ENCODE results near the gene GLIS2. TPM values are rescaled to one million over a fixed set of nuclear protein-coding genes. Genes with fewer than 3 reads are reported as not detected.

The GLIS2 gene
- total and polyA plus RNA-seq, 4 donors = 12.3 to 72.6 (median 29.3) TPM

DNA sequence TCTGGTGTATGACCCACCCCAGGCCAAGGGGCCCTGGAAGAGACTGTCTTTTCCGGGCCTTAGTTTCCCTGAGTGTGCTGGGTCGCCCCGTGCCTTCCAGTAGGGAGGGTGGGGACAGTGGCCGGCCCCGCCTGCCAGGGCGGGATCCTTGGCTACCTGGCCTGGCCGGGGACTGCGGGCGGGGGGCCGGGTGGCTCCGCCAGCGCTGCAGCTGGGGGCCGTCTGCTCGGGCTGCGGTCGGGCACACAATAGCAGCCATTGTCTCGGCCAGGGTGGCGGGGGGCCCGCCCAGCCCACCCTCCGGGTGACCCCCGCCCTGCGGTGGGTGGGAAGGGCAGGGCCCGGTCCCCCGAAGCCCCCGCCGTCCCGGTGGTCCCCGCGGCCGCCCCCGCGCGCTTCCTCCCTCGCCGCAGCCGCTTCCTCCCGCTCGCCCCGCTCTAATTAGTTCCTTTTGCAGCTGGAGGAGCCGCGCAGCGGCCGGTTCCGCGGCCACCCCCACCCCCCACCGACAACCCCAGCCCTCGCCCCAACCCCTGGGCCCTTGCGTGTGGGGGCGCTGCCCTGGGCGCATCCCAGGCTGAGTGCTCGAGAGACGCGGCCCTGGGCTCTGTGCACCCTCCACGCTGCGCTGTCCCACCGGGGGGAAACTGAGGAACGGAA, 11.6 kb downstream of the GLIS2 start:
- peaks cover 0 to 2% of the 10 kb centered on the region in 2 donors for H3K4me1 ChIP-seq (ENCODE audit: control insufficient read depth in 1 of 2, insufficient read depth in 2 of 2, low read length in 2 of 2)
- WGBS, 2 donors = 5 to 6% methylated on average over 35 to 57 of the region's 57 CpGs
- no peaks in the 10 kb centered on the region for H3K27me3 ChIP-seq (ENCODE audit: control insufficient read depth in 1 of 2, insufficient read depth in 2 of 2, low read length in 1 of 2)
- intact Hi-C loops (cut with DNase I) = loop anchor here (1.0 to 5.0 kb wide), 3 partner anchors 35 to 55 kb away; partner anchors contain the start of gene TFAP4 (in 1 of the 2)
- ATAC-seq (ENCODE audit: low FRiP score) = no peak
- H3K27ac ChIP-seq (ENCODE audit: low read depth in 1 of 2, low read length in 2 of 2) = peak overlapping the region in 1 of 2 donors; percentile 11
- no peaks in the 10 kb centered on the region for H3K36me3 ChIP-seq (ENCODE audit: control insufficient read depth in 1 of 2, insufficient read depth in 2 of 2, low read length in 1 of 2)
- peak overlapping the region in 1 of 2 donors; percentile 27 for H3K4me3 ChIP-seq (ENCODE audit: low read length in 2 of 2)
- no peak for DNase-seq
- H3K9me3 ChIP-seq (ENCODE audit: control insufficient read depth, low read length) = no peaks in the 10 kb centered on the region

DNA sequence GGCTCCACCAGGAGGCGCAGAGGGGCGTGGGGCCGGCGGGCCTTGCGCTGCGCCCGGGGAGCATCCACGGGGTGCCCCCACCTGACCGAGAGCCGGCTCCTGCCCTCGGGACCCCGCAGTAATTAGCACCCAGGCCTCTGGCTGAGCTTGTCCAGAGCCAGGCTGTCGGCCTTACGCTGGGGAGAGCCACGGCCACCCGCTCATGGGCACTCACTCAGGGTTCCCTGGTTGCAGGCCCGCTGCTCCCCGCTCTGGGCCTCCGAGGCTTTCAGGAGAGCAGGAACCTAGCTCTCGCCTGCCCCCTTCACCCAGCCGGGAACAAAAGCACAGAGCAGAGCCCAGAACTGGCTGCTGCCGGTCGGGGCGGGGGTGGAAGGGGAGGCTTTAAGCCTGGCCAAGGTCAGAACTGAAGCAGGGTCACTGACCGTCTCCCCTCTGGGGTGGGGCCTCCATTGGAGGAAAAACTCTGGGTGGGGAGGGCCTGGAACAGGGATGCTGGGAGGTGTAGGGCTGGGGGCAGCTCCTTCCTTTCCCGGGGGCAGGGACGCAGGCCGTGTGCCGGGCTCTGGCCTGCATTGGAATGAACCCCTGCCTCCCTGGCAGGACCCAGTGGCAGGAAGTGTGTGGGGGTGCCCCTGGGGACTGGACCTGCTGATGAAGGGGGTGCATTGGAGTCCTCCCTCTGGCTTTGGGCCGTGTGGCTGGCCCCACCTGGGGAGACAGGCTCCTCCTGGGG, 12.3 kb downstream of the GLIS2 start:
- Histone ChIP-seq H3K27ac (ENCODE audit: low read depth in 1 of 2, low read length in 2 of 2) (peak overlapping the region in 1 of 2 donors; percentile 20), H3K27me3 (ENCODE audit: control insufficient read depth in 1 of 2, insufficient read depth in 2 of 2, low read length in 1 of 2) (no peaks in the 10 kb centered on the region), H3K4me1 (ENCODE audit: control insufficient read depth in 1 of 2, insufficient read depth in 2 of 2, low read length in 2 of 2) (peaks cover 0 to 2% of the 10 kb centered on the region in 2 donors), H3K9me3 (ENCODE audit: control insufficient read depth, low read length) (no peaks in the 10 kb centered on the region), H3K36me3 (ENCODE audit: control insufficient read depth in 1 of 2, insufficient read depth in 2 of 2, low read length in 1 of 2) (no peaks in the 10 kb centered on the region), H3K4me3 (ENCODE audit: low read length in 2 of 2) (peak overlapping the region in 1 of 2 donors; percentile 27)
- 1 to 2% methylated on average over 17 to 30 of the region's 30 CpGs for WGBS, 2 donors
- DNase-seq (peak; percentile 88 to 91), ATAC-seq (ENCODE audit: low FRiP score) (peak; percentile 85)
- intact Hi-C loops (cut with DNase I) = loop anchor here (1.0 to 5.0 kb wide), 3 partner anchors 36 to 56 kb away; partner anchors contain the start of gene TFAP4 (in 1 of the 2)

DNA sequence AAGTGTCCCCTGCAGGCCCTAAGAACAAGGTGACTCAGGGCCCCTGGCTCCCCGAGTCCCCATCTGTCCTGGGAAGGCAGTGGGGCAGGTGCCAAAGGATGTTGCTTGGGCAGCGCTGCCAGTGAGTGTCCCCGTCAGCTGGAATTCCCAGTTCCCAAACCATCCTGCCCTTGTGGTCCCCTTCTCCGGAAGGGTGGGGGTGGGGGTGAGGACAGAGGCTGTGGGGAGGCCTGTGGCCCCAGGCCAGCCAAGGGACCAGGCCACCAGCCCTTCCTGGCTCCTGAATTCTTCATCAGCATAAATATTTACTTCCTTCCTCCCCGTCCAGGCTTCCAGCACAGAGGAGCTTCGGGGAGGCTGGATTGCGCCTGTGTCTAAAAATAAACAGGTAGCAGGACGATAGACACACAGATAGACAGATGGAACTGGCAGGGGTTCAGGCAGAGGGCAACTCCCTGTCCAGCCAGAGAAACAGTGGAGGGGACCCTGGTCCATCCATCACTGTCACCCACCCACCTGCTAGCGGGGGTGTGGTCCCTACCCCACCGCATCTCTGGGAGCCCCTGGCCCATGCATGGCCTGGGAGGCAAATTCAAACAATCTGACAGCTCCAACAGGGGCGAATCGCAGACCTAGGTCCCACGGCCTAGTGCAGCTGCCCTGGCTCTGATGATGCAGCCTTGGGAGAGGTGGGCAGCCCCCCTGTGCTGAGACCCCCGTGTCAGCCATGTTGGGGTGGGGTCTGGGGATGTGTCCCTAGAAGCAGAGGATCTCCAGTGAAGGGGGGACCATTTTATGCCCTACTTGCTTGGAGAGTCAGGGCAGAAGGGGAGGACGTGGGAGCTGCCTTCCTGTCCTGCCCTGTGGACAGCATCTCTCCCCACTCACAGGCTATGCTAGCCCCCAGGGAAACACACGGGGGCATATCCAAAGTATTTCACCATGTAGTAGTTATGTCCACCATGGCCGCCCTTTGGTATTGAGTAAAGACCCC, 13.2 kb downstream of the GLIS2 start:
- Histone ChIP-seq H3K9me3 (ENCODE audit: control insufficient read depth, low read length) (no peaks in the 10 kb centered on the region), H3K4me1 (ENCODE audit: control insufficient read depth in 1 of 2, insufficient read depth in 2 of 2, low read length in 2 of 2) (peaks cover 0 to 2% of the 10 kb centered on the region in 2 donors), H3K36me3 (ENCODE audit: control insufficient read depth in 1 of 2, insufficient read depth in 2 of 2, low read length in 1 of 2) (no peaks in the 10 kb centered on the region), H3K27me3 (ENCODE audit: control insufficient read depth in 1 of 2, insufficient read depth in 2 of 2, low read length in 1 of 2) (no peaks in the 10 kb centered on the region), H3K4me3 (ENCODE audit: low read length in 2 of 2) (no peak overlapping the region), H3K27ac (ENCODE audit: low read depth in 1 of 2, low read length in 2 of 2) (peak overlapping the region in 1 of 2 donors; percentile 35)
- peak; percentile 1 for ATAC-seq (ENCODE audit: low FRiP score)
- intact Hi-C loops (cut with DNase I) = loop anchor here (1.0 to 5.0 kb wide), 3 partner anchors 37 to 57 kb away; partner anchors contain the start of gene TFAP4 (in 1 of the 2)
- no peak for DNase-seq
- WGBS, 2 donors = 38 to 39% methylated on average over 17 of the region's 17 CpGs

DNA sequence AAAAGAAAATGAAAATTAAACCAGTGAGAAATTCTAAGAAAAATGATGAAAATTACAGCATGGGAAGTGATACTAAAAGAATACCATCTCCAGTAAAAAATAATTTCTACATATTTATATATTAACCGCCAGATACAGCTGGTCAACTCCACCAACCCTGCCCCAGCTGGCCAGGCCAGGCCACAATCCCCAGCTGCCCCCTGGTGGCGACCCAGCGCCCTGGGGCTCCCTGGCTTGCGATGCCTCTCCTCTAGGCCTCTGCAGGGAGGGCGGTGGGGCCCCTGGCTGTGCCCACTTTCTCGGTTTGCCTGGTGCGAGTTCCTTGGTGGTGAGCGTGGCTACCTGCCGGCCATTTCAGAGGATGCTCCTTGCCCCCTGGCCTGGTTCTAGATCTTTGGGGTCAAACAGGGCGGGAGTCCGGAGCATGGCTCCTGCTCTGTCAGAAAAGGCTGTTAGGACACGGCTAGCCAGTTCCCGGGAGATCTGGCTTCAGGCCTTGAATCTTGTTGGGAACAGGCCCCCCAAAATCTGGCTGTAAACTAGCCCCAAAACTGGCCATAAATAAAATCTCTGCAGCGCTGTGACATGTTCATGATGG, 14.5 kb downstream of the GLIS2 start:
- ATAC-seq (ENCODE audit: low FRiP score) (peak; percentile 82), DNase-seq (peak; percentile 89 to 95)
- H3K4me1 ChIP-seq (ENCODE audit: control insufficient read depth in 1 of 2, insufficient read depth in 2 of 2, low read length in 2 of 2) = no peaks in the 10 kb centered on the region
- no peak overlapping the region for H3K4me3 ChIP-seq (ENCODE audit: low read length in 2 of 2)
- H3K27ac ChIP-seq (ENCODE audit: low read depth in 1 of 2, low read length in 2 of 2) = no peak overlapping the region
- intact Hi-C loops (cut with DNase I) = loop anchor here (1.0 to 10.0 kb wide), 4 partner anchors 69 to 356 kb away; no protein-coding TSS in a partner anchor
- WGBS, 2 donors = 46 to 47% methylated on average over 14 of the region's 14 CpGs
- H3K27me3 ChIP-seq (ENCODE audit: control insufficient read depth in 1 of 2, insufficient read depth in 2 of 2, low read length in 1 of 2) = no peaks in the 10 kb centered on the region
- no peaks in the 10 kb centered on the region for H3K9me3 ChIP-seq (ENCODE audit: control insufficient read depth, low read length)
- H3K36me3 ChIP-seq (ENCODE audit: control insufficient read depth in 1 of 2, insufficient read depth in 2 of 2, low read length in 1 of 2) = no peaks in the 10 kb centered on the region

DNA sequence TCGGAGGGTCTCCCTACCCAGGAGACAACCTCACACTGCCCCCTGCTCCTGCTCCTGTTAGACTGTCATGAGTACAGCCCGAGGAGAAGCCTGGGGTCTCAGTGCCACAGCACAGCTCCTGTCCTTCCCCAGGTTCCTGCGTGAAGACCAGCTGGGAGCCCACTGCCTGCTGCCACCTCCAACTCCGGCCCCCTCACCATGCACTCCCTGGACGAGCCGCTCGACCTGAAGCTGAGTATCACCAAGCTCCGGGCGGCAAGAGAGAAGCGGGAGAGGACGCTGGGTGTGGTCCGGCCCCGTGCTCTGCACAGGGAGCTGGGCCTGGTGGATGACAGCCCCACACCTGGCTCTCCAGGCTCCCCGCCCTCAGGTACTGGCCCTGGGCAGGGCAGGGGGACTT, 16.2 kb downstream of the GLIS2 start:
- Histone ChIP-seq H3K4me1 (ENCODE audit: control insufficient read depth in 1 of 2, insufficient read depth in 2 of 2, low read length in 2 of 2) (no peaks in the 10 kb centered on the region), H3K27me3 (ENCODE audit: control insufficient read depth in 1 of 2, insufficient read depth in 2 of 2, low read length in 1 of 2) (no peaks in the 10 kb centered on the region), H3K4me3 (ENCODE audit: low read length in 2 of 2) (no peak overlapping the region), H3K27ac (ENCODE audit: low read depth in 1 of 2, low read length in 2 of 2) (no peak overlapping the region), H3K9me3 (ENCODE audit: control insufficient read depth, low read length) (no peaks in the 10 kb centered on the region), H3K36me3 (ENCODE audit: control insufficient read depth in 1 of 2, insufficient read depth in 2 of 2, low read length in 1 of 2) (no peaks in the 10 kb centered on the region)
- 72 to 80% methylated on average over 14 of the region's 14 CpGs for WGBS, 2 donors
- intact Hi-C loops (cut with DNase I) = loop anchor here (2.0 to 10.0 kb wide), 3 partner anchors 71 to 357 kb away; no protein-coding TSS in a partner anchor
- ATAC-seq (ENCODE audit: low FRiP score) = no peak
- DNase-seq = peak in 1 of 2 donors; percentile 44

DNA sequence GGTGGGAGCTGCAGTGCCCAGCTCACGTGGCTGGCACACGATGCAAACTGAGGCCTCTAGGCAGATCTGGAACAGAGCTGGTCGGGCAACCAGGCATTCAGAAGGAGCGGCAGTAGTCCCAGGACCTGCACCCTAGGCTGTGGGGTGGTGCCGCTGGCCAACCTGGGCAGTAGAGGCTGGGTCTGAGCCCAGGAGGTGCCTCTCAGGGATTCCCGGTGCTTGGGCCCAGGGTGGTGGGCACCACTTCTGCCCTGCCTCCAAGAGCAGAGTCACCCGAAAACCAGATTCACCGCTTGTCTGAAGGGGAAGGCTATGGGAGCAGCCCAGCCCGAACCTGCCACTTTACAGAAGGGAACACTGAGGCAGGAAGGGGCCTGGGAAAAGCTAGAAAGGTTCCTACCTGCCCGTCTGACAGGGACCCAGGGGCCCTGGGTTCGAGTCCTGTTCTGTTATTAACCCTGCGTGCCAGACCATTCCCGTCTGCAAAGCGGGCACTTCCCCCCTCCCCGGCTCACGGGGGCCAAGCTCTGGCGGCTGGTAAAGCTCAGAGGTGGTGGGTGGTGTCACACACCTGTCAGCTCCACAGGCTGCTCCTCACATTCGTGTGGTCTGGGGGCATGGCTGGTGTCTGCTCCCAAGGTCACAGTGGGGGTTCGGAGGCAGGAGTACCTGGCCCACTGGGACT, 16.9 kb downstream of the GLIS2 start:
- Histone ChIP-seq H3K27me3 (ENCODE audit: control insufficient read depth in 1 of 2, insufficient read depth in 2 of 2, low read length in 1 of 2) (no peaks in the 10 kb centered on the region), H3K27ac (ENCODE audit: low read depth in 1 of 2, low read length in 2 of 2) (no peak overlapping the region), H3K9me3 (ENCODE audit: control insufficient read depth, low read length) (no peaks in the 10 kb centered on the region), H3K4me3 (ENCODE audit: low read length in 2 of 2) (no peak overlapping the region), H3K4me1 (ENCODE audit: control insufficient read depth in 1 of 2, insufficient read depth in 2 of 2, low read length in 2 of 2) (no peaks in the 10 kb centered on the region), H3K36me3 (ENCODE audit: control insufficient read depth in 1 of 2, insufficient read depth in 2 of 2, low read length in 1 of 2) (no peaks in the 10 kb centered on the region)
- ATAC-seq (ENCODE audit: low FRiP score) (no peak), DNase-seq (peak in 1 of 2 donors; percentile 34)
- intact Hi-C loops (cut with DNase I) = loop anchor here (2.0 to 10.0 kb wide), 3 partner anchors 72 to 358 kb away; no protein-coding TSS in a partner anchor
- WGBS, 2 donors = 74% methylated on average over 19 of the region's 19 CpGs

DNA sequence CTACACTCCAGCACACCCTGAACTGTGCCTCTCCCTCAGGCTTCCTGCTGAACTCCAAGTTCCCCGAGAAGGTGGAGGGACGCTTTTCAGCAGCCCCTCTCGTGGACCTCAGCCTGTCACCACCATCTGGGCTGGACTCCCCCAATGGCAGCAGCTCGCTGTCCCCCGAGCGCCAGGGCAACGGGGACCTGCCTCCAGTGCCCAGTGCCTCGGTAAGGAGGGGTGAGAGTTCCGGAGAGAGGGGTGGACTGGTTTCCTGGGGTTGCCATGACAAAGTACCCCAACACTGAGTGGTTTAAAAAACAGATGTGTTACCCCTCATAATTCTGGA, 17.4 kb downstream of the GLIS2 start:
- Histone ChIP-seq H3K36me3 (ENCODE audit: control insufficient read depth in 1 of 2, insufficient read depth in 2 of 2, low read length in 1 of 2) (no peaks in the 10 kb centered on the region), H3K4me3 (ENCODE audit: low read length in 2 of 2) (no peak overlapping the region), H3K4me1 (ENCODE audit: control insufficient read depth in 1 of 2, insufficient read depth in 2 of 2, low read length in 2 of 2) (no peaks in the 10 kb centered on the region), H3K27me3 (ENCODE audit: control insufficient read depth in 1 of 2, insufficient read depth in 2 of 2, low read length in 1 of 2) (no peaks in the 10 kb centered on the region), H3K27ac (ENCODE audit: low read depth in 1 of 2, low read length in 2 of 2) (no peak overlapping the region), H3K9me3 (ENCODE audit: control insufficient read depth, low read length) (no peaks in the 10 kb centered on the region)
- DNase-seq (no peak), ATAC-seq (ENCODE audit: low FRiP score) (no peak)
- WGBS, 2 donors = 70 to 75% methylated on average over 9 of the region's 9 CpGs
- intact Hi-C loops (cut with DNase I) = loop anchor here (2.0 to 10.0 kb wide), 3 partner anchors 72 to 358 kb away; no protein-coding TSS in a partner anchor

Data from aorta (tissue), 5 donors.